HS-27A (cell line): ENCODE data around the gene GTF2I.
"Not testable (repeated sequence)": the region's sequence is repeated elsewhere in the genome, so short reads cannot be mapped to it uniquely, and the experiment has no call there.

Experiments used
- DNase-seq: peaks from one replicate; pipeline ENCODE4 v3.0.0-alpha.2; 2012; ENCODE audit warnings: low read depth, missing footprints

Gene GTF2I

GRCh38 chr7:74657692-74658177 lies at the start of gene GTF2I:
Gene GTF2I, plus strand, starts transcription at chr7:74657718. Its CDS starts 31,411 bp downstream, at chr7:74689129.
- DNase-seq: no peak

GRCh38 chr7:74612015-74612829 lies 45.3 kb upstream of the GTF2I start:
- no peak for DNase-seq

- DNase-seq: no peak
These were observed 41.4 kb upstream of the GTF2I start for GRCh38 chr7:74615933-74616780.

GRCh38 chr7:74617180-74617744 lies 40.3 kb upstream of the GTF2I start:
- DNase-seq: no peak

- no peak for DNase-seq
These were observed 38.2 kb upstream of the GTF2I start for GRCh38 chr7:74619235-74619860.

- no peak for DNase-seq
These were observed 35.2 kb upstream of the GTF2I start for GRCh38 chr7:74622228-74622749.

- no peak for DNase-seq
These were observed 34.4 kb upstream of the GTF2I start for GRCh38 chr7:74623135-74623534.

- DNase-seq: no peak
These were observed 32.1 kb upstream of the GTF2I start for GRCh38 chr7:74625446-74625845.

- DNase-seq: no peak
These were observed 29.7 kb upstream of the GTF2I start for GRCh38 chr7:74627661-74628411.

GRCh38 chr7:74632505-74632904 lies 25.0 kb upstream of the GTF2I start:
- DNase-seq: no peak

- DNase-seq: no peak
These were observed 24.0 kb upstream of the GTF2I start for GRCh38 chr7:74633451-74633921.

GRCh38 chr7:74637745-74638144 lies 19.8 kb upstream of the GTF2I start:
- no peak for DNase-seq

- not testable (repeated sequence) for DNase-seq
These were observed 7.5 kb upstream of the GTF2I start for GRCh38 chr7:74650055-74650454.

- DNase-seq: not testable (repeated sequence)
These were observed 6.9 kb upstream of the GTF2I start for GRCh38 chr7:74650493-74651132.

- not testable (repeated sequence) for DNase-seq
These were observed 6.4 kb upstream of the GTF2I start for GRCh38 chr7:74651133-74651504.

GRCh38 chr7:74653686-74654181 lies 3.8 kb upstream of the GTF2I start:
- no peak for DNase-seq

GRCh38 chr7:74654811-74655210 lies 2.7 kb upstream of the GTF2I start:
- DNase-seq: no peak

- no peak for DNase-seq
These were observed 2.2 kb upstream of the GTF2I start for GRCh38 chr7:74655324-74655723.

GRCh38 chr7:74655768-74656440 lies 1.6 kb upstream of the GTF2I start:
- no peak for DNase-seq

GRCh38 chr7:74656441-74656836 lies 1.1 kb upstream of the GTF2I start:
- no peak for DNase-seq
